GM18870 (cell line): ENCODE results near the gene DNASE2B.

ENCODE experiments used
- ATAC-seq: cut with Tn5 transposase; IDR thresholded peaks from one replicate; pipeline ENCODE4 v1.9.1; 2021; ENCODE audit warnings: moderate library complexity; ENCODE audit not compliant: unreplicated experiment

The DNASE2B gene, protein sequence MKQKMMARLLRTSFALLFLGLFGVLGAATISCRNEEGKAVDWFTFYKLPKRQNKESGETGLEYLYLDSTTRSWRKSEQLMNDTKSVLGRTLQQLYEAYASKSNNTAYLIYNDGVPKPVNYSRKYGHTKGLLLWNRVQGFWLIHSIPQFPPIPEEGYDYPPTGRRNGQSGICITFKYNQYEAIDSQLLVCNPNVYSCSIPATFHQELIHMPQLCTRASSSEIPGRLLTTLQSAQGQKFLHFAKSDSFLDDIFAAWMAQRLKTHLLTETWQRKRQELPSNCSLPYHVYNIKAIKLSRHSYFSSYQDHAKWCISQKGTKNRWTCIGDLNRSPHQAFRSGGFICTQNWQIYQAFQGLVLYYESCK

DNA sequence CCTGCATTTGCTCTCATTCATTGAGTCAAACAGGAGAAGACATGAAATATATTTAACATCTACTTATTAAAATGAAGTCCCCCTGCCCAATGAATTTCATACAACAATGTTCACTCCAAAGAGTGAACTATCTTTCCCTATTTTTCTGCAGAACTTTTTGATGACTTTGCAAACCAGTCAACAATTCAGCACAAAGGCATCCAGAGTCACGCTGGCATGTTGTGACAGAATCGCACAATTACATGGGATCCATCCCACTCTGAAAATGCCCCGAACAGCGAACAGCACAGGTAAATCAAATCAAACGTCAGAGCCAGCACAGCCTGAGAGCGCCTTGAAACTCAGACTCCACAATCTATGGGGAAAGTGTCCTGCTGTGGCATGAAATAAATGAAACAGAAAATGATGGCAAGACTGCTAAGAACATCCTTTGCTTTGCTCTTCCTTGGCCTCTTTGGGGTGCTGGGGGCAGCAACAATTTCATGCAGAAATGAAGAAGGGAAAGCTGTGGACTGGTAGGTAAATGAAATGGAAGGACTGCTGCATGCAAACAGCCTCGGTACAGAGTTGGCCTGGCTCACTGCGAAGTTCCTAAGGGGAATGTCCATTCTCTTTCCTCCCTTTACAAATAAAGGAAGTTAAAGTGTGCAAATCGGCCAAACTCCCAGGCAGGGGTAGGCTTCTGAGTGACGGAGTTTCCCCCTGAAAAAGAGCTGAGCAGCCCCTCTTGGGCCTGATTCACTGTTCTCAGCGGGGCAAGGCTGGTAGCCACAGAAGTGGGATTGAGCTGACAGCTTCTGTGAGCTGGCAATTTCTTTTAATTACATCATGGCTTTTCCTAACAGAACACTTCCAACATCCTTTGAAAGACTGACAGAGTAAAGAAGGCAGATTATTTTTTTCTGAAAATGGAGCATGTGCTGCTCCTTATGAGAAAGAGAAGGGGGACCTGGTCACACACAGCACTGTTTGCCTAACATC, at the start of gene DNASE2B:
DNASE2B (plus strand) TSS at position 310 of the 981 bp plus-strand sequence; CDS start at position 391, 81 bp downstream.
- ATAC-seq: no peak

DNA sequence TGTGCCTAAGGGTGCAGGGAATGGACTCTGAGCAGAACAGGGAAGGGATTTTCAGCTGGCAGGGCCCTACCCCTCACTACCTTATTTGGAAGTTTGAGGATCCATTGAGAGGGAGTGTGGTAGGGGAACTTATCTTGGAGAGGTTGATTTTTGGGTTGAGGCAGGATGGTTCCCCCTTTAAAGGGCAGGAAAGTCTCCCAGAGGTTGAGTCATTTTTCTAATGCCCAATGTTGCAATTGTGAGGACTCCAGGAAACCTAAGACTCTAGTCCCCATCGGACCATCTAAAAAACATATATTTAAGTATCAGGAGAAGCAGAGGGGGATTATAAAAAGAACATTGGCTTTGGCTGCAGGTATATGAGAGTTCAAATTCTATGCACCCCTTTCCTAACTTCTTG, 49.5 kb upstream of the DNASE2B start:
- ATAC-seq: no peak

DNA sequence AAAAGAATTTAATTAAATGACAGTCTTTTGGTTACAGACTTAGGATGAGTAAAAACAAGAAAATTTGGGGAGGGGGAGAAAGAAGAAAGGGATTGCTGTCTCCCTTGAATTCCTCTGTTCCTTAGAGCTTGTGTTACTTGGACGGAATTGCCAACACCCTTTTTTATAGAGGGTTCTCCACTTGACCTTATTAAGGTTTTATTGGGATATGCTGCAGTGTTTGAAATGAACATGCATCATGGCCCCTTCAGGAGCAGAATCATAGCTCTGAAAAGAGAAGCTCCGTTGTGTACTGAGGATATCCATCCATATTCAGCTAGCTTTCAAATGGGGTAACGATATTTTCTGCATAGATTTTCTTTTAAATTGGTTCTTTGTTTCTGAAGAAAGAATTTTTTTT, 48.2 kb upstream of the DNASE2B start:
- no peak for ATAC-seq

DNA sequence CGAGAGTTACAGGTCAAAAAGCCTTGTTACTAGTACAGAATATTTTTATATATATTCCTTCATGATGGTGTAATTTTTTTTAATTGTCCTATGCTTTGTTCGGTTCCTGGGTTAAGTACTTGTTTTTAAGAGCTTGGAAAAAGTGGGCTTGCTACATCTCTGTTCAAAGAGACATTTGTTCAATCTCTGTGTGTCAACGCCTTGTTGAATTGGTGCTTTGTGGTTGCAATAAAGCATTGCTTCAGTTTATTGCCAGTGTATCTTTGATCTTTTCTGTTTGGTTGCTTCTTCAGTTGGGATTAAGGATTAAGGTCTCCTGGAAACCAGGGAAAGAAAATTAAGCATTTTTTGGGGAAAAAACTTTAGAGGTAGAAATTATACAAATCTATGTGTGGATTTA, 47.7 kb upstream of the DNASE2B start:
- ATAC-seq: no peak

DNA sequence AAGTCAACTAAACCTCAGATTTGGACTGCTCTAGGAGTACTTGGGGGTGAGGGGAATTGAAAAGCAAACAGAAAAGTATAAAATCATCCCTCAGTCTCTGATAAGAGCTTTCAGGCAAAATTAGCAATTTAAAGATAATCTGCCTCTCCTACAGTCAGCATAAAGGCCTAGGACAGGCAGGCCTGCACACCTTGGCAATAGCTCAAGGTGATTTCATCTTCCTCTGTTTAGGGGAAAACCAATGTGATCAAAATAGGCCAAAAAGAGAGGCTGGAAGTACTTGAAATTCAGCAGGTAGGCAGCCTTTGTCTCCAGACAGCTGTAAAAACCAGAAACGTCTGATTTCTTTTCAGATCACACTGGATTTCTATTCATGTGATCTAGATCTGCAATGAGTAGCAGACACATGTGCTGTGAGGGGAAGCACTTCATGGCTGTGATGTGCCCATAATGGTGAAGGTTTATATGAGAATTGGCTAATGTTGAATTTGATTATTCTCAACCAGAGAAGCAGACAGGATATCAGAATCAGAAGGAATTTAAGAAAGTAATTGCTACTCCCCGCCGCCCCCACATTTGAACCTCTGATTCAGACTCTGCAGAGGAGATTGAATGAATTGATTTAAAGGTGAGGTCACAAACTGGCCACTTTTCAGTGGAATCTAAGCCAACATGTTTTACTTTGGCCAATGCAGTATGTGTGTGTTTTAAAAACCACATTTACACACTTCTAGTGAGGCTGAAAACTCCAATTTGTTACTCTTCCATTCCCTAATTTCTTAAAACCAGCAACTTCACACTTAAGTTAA, 45.8 kb upstream of the DNASE2B start:
- ATAC-seq: no peak

DNA sequence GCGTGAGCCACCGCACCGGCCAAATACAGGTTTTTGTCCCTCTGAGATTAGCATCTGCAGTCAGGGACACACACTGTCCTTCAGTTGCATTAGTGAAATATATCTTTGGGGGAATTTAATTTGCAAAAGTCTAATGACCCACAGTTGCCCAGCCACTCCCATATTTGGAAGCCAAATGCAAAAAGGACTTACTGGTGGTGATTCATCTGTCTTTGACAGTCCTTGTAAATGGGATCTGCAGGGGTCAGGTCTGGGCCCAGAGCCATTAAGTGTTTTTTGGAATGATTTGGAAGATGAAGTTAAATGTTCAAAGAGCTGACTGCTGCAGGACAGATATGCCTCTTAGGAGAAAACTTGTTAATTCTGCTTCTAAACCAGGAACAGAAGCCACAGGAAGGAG, 44.6 kb upstream of the DNASE2B start:
- ATAC-seq: no peak

DNA sequence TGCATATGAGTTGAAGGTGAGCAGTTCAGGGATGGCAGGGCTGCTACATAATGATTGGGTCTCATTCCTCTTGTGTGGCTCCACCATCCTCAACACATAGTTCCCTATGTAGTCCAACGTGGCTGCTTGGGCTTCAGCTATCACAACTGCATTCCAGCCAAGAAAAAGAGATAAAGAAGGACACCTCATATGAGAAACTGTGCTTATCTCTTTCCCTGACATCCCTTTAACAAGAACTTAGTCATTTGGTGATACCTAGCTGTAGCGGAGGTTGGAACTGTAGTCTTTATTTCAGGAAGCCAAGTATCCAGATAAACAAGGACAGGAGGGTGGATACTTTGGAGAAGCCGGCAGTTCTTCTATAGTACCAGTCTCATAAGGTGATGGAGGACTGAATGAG, 42.7 kb upstream of the DNASE2B start:
- no peak for ATAC-seq

DNA sequence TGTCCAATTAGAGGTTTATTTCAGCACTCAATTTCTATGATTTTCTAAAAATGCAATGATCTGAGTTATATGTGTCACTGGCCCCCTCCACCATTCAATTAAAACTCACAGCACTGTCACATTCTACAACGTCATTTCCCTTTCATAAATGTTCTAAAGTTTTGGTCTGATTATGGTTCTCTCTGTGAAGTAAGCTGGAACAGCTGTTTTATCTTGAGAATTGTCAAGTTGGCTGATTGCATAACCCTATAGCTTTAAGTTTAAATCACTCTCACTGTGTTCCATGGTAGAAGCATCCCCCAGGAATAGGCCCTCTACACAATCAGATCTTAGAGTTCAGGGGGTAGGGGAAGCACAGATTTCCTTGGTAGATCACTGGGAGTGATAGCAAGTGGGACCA, 41.4 kb upstream of the DNASE2B start:
- no peak for ATAC-seq

DNA sequence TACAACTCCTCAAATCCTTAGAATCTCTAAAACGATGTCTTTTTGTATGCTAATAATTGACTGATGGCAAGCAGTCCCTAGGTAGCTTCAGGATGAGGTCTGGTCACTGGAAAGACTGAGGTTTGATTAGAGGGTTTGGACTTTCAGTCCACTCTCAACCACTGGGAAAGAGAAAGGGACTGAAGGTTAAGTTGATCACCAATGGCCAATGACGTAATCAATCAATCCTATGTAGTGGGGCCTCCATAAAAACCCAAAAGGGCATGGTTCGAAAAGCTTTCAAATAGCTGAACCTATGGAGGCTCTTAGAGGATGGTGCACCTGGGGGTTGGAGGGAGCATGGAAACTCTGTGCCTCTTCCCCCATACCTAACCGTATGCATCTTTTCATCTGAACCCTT, 39.6 kb upstream of the DNASE2B start:
- no peak for ATAC-seq

DNA sequence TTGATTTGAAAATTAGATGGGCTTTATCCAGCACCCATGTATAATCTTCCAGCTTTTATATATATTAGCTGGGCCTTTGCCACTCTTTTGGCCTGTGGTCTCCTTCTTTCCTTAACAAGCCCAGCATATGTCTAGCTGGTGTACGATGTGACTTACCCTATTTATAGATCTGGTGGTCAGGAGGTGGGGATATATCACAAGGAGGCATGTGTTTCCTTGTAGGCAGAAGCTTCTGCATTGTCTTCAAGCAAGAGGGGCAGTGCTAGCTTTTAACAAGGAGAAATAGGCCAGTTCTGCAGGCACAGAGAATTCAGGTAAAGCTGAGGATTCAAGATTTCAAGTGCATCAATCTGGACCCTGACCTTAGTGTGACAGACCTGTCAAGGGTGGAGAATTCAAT, 38.0 kb upstream of the DNASE2B start:
- ATAC-seq: no peak

DNA sequence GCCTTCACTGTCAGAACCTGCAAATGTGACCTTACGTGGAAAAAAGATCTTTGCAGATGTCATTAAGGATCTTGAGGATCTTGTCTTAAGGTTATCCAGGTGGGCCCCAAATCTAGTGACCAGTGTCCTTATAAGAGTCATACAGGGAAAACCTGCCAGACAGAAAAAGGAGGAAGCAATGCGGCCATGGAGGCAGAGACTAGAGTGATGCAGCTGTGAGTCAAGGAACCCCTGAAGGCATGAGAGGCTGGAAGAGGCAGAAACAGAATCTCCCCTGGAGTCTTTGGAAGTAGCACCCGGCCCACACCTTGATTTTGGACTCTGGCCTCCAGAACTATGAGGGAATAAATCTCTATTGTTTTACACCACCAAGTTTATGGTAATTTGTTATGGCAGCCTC, 36.5 kb upstream of the DNASE2B start:
- ATAC-seq: no peak

DNA sequence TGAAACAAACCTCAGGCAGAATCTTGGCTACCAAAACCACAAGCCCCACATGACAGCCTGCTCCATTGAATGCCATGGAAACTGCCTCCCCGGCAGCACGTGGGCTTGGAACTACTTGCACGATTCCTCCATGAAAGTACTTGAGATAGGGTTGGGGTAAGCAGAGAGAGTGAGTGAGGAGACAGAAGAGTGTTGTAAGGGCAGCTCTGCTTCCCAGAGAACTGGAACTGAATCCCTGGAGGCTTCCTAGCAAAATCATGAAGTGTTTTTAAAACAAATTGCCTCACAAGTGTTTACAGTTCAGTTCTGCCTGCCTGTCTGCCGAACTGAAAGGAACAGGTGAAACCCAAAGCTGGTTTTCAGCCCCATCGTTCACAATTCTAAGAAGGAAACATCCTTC, 35.3 kb upstream of the DNASE2B start:
- ATAC-seq: no peak

DNA sequence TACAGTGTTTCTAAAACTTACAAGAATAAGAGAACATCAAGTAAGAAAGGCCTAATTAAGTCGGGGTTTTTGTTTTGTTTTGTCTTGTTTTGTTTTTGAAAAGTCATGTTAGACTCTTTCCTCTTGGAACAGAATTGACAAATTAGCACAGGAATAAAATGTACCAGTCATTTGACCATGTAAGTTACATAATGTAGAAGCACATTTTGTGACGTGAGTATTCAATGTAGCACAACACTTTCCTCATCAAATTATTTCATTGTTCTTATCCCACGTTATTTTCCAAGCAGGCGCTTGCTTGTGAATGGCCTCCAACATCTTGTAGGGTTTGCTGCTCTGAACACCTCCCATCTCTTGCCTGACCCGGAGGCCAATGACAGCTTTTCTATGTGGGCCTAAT, 34.7 kb upstream of the DNASE2B start:
- no peak for ATAC-seq

DNA sequence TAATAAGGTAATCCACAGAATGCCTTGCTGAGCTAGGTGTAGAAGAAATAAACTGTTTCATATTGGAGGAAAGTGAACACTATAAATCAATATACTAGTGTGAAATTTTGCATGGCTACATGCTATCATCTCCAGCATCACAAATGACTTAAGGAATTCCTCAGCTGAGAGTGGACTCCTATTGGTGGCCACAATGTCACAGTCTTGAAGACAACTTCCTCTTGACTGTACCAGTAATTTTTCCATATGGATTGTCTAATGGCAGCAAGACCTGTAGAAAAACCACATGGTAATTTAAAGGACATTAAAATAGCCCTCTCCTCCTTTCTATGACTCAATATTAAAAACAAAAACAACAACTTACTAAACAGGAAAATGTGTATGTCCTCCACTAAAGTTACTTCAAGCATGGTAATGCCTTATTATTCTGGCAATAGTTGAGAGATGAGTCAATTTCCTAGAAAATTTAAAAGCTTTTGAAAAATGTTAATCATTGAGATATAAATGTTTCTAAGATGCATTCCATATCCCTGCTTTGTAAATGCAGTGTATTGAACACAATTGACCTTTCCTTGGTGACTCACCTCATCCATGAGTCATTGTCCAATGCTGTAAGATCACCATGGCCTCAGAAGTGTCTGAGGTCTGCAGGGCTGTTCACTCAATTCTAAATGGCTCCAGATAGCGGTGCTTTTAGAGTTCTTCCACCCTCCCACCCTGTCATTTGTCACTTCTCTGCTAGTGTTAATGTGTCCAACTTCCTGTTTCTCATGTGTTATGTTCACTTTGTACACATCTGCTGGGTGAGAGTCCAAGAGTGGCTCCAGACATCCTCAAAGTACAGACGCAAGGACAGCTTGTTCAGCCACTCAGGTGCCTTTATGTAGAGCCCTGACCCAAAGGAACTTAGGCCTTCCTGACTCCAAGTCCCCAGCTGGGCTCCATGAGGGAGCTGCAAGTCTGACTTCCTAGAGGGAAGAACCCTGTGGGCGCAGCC, 32.8 kb upstream of the DNASE2B start:
- no peak for ATAC-seq

DNA sequence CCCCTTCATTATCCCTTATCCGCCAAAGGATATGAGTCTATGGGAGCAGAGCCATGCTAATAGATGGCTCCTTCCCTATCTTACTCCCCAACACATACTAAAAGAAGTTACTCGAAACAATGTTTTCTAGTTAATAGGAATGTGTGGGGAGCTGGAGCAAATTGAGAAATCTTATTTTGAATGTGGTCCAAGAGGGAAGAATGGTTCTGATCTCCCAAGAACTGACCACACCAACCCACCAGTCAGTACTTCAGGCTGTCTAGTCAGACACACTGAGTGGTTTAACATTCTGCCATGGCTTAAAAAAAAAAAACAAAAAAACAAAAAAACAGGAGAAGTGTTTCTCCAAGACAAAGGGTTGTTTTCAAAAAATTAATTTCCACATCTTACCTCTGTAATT, 31.5 kb upstream of the DNASE2B start:
- ATAC-seq: no peak

DNA sequence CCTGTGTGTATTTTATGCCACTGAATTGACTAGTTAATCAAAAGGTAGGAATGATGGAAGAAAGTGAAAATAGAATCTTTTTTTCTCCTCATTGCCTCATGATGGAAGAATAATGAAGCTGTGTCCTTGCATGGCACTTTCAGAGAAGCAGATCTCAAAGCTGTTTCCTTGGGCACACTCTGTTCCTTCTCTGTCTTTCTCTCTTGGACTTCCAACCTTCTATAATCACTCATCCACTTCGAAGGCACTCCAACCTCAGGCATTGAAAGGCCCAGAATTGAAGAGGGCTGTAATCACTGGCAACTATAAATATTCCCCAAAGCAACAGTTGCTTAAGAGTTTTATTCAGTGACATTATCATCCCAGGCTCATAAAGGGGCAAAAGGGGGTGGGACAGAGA, 31.1 kb upstream of the DNASE2B start:
- no peak for ATAC-seq

DNA sequence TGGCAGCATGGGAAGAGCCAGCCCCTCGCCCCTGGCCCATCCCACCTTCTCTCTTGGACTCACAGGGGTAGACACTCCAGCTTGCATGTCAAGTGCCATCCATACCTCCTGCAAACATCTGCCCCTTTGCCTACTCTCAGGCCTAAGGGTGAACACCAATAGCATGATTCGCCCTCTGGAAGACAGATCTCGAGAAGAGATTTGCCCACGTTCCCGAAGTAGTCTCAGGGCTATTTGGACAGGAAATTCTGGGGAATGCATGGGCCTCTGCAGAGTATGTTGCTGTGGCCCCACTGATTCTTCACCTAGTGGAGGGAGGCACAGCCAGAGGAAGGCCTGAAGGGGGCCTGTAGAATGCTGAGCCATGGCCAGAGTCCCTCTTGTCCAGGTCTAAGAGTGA, 29.8 kb upstream of the DNASE2B start:
- ATAC-seq: no peak

DNA sequence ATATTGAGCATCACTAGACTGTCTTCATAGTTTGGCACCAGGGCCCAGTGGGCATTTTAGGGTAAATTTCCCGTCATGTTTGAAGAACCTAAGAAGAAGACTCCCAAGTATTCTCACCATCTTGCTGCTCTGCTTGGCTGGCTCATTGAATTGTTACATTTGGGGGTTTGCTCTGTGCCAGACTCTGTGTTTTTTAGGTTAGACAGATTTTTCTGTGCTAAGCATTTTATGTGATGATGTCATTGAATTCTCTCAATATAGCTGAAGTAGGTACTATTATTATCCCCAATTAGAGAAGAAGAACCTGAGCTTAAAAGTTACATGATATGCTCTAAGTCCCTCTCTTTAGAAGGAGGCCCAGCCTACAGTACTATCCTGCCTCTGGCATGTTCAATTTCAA, 28.0 kb upstream of the DNASE2B start:
- no peak for ATAC-seq

DNA sequence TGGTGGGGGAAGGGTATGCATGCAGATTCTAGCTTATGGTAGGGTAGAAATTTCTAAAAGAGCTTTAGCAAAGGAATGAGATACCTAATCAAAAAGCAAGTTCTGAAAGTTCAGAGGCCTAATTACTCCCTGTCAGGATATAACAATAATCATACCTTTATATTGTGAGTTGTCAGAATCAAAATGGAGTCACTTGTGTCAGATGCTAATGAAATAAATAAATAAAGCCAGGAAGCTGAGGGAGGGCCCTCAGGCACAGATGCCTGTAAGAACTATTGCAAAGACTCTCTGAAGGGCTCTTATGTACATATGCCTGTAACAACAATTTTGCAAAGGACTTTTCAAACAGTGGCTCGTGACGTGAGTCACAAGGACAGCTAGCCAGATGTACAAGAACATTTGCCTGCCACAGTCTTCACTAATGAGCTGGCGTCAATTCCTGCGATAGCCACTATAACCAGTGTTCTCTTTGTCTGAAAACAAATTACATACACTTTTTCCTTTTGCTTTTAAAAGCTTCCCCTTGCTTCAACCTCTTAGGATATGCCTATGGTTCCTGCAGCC, 27.4 kb upstream of the DNASE2B start:
- ATAC-seq: no peak
